Sigmoid colon (tissue), 7 donors: Measurements from ENCODE around the gene ASB18. TPM values are rescaled to one million over a fixed set of nuclear protein-coding genes. Genes with fewer than 3 reads are reported as not detected.

Source experiments
- DNase-seq: peaks from one replicate; pipeline ENCODE4 v3.0.0-alpha.2; 2019
- H3K27ac ChIP-seq, 4 donors: fragments of 200-600 bp; sonication (generic); one replicate each; pipeline ENCODE4 v1.5.1; 2016 to 2019; ENCODE audit warnings: mild to moderate bottlenecking in 1 of 4
- H3K27me3 ChIP-seq, 3 donors: fragments of 200-600 bp; sonication (generic); one replicate each; pipeline ENCODE4 v1.5.1; 2019; ENCODE audit warnings: mild to moderate bottlenecking in 1 of 3
- H3K36me3 ChIP-seq, 4 donors: fragments of 200-600 bp; sonication (generic); one replicate each; pipeline ENCODE4 v1.5.1; 2016 to 2019
- H3K4me1 ChIP-seq, 4 donors: fragments of 200-600 bp; sonication (generic); one replicate each; pipeline ENCODE4 v1.5.1; 2017 to 2019
- H3K4me3 ChIP-seq, 4 donors: fragments of 200-600 bp; sonication (generic); one replicate each; pipeline ENCODE4 v1.5.1; 2017 to 2019; ENCODE audit warnings: mild to moderate bottlenecking in 2 of 4, moderate library complexity in 1 of 4
- H3K9me3 ChIP-seq, 4 donors: fragments of 200-600 bp in 3 of 4; sonication (generic) in 3 of 4; one replicate each; pipeline versions ENCODE4 v1.5.1 to v1.6.1; 2013 to 2019
- CTCF ChIP-seq, 4 experiments: fragments of 450-650 bp in 3 of 4; fragments of 200-600 bp in 1 of 4; IDR thresholded peaks; one replicate each; pipeline ENCODE4 v1.5.1; 2016 to 2019; ENCODE audit warnings: antibody characterized with exemption in 4 of 4, mild to moderate bottlenecking in 3 of 4, moderate library complexity in 2 of 4
- EP300 ChIP-seq, 4 donors: sonication (generic); formaldehyde crosslinking; IDR thresholded peaks; one replicate each; pipeline ENCODE4 v1.6.1; 2017; ENCODE audit warnings: antibody characterized with exemption in 4 of 4
- POLR2A ChIP-seq, 2 donors: fragments of 450-650 bp; IDR thresholded peaks; one replicate each; pipeline ENCODE4 v1.6.1; 2016; ENCODE audit warnings: antibody characterized with exemption in 2 of 2, mild to moderate bottlenecking in 2 of 2, moderate library complexity in 2 of 2
- POLR2AphosphoS5 ChIP-seq, 4 donors: sonication (generic); formaldehyde crosslinking; IDR thresholded peaks; one replicate each; pipeline ENCODE4 v1.6.1; 2017; ENCODE audit warnings: antibody characterized with exemption in 4 of 4
- WGBS, 2 donors: extraction: QIAGEN DNeasy Blood & Tissue Kit; methylation state at CpG; one replicate each; pipeline ENCODE4 v1.1.7; 2013; 5-methylcytosine and 5-hydroxymethylcytosine counted together
- intact Hi-C: fragments of 100-400 bp; cut with DNase I; formaldehyde crosslinking; loops from one replicate; pipeline ENCODE4 v1.15.1; 2023
- polyA plus RNA-seq, 3 donors: library from polyadenylated mRNA; stranded (reverse); fragments of 200-250 nt; gene quantifications; one replicate each; pipeline ENCODE4 v1.2.3, GENCODE V29; 2013
- total RNA-seq, 4 donors: library from RNA; depleted of rRNA; stranded (reverse); fragments of >200 nt; gene quantifications; one replicate each; pipeline ENCODE4 v1.1.0, GENCODE V29; 2016
- donor health status: healthy with polysubstance abuse.
- donor health status: Bipolar disorder and iron deficiency.
- donor health status: healthy.

Gene ASB18
- total and polyA plus RNA-seq, 7 donors, result not detected

- no peaks in the 10 kb centered on the region for H3K36me3 ChIP-seq
- DNase-seq, result no peak
- intact Hi-C loops, result no loop called here
Observed at GRCh38 chr2:236265675-236266074, 1.5 kb upstream of the ASB18 start.

GRCh38 chr2:236262238-236262637, 2.0 kb downstream of the ASB18 start:
- intact Hi-C loops, result no loop called here
- H3K4me3 ChIP-seq, result no peak overlapping the region
- no peaks in the 10 kb centered on the region for H3K4me1 ChIP-seq
- H3K27ac ChIP-seq, result no peak overlapping the region
- H3K36me3 ChIP-seq, result no peaks in the 10 kb centered on the region
- no peaks in the 10 kb centered on the region for H3K9me3 ChIP-seq
- peaks cover 0 to 44% (median 0%) of the 10 kb centered on the region in 3 donors for H3K27me3 ChIP-seq
- TF ChIP-seq EP300 (IDR thresholded peaks at IDR 0.05), result no peak
- no peak for TF ChIP-seq POLR2AphosphoS5 (IDR thresholded peaks at IDR 0.05)
- TF ChIP-seq POLR2A (IDR thresholded peaks at IDR 0.05), result no peak
- no peak for TF ChIP-seq CTCF (IDR thresholded peaks at IDR 0.05)
- no peak for DNase-seq
- 88 to 92% methylated on average over 7 of the region's 7 CpGs for WGBS, 2 donors

More at GRCh38 chr2:236265675-236266074, 1.5 kb upstream of the ASB18 start:
- Histone ChIP-seq H3K27me3 (peaks cover 0 to 10% (median 0%) of the 10 kb centered on the region in 3 donors), H3K9me3 (peaks cover 0 to 7% (median 0%) of the 10 kb centered on the region in 4 donors), H3K4me3 (no peak overlapping the region), H3K27ac (no peak overlapping the region), H3K4me1 (no peaks in the 10 kb centered on the region)
- TF ChIP-seq EP300 (IDR thresholded peaks at IDR 0.05), result no peak
- TF ChIP-seq POLR2A (IDR thresholded peaks at IDR 0.05), result no peak
- TF ChIP-seq POLR2AphosphoS5 (IDR thresholded peaks at IDR 0.05), result no peak
- TF ChIP-seq CTCF (IDR thresholded peaks at IDR 0.05), result no peak

- Histone ChIP-seq H3K27ac (no peak overlapping the region), H3K4me3 (no peak overlapping the region), H3K36me3 (no peaks in the 10 kb centered on the region), H3K4me1 (no peaks in the 10 kb centered on the region), H3K9me3 (no peaks in the 10 kb centered on the region), H3K27me3 (peaks cover 0 to 49% (median 0%) of the 10 kb centered on the region in 3 donors)
- no peak for TF ChIP-seq POLR2AphosphoS5 (IDR thresholded peaks at IDR 0.05)
- 61 to 66% methylated on average over 7 of the region's 7 CpGs for WGBS, 2 donors
- intact Hi-C loops, result no loop called here
- no peak for DNase-seq
Observed at GRCh38 chr2:236261452-236261851, 2.8 kb downstream of the ASB18 start.

- H3K36me3 ChIP-seq, result no peaks in the 10 kb centered on the region
- no peak for DNase-seq
- H3K27ac ChIP-seq, result no peak overlapping the region
- H3K4me3 ChIP-seq, result no peak overlapping the region
- intact Hi-C loops, result no loop called here
- TF ChIP-seq CTCF (IDR thresholded peaks at IDR 0.05) (no peak), POLR2AphosphoS5 (IDR thresholded peaks at IDR 0.05) (no peak), EP300 (IDR thresholded peaks at IDR 0.05) (no peak), POLR2A (IDR thresholded peaks at IDR 0.05) (no peak)
- H3K9me3 ChIP-seq, result no peaks in the 10 kb centered on the region
- 66 to 82% methylated on average over 6 of the region's 6 CpGs for WGBS, 2 donors
- no peaks in the 10 kb centered on the region for H3K4me1 ChIP-seq
- peaks cover 0 to 54% (median 0%) of the 10 kb centered on the region in 3 donors for H3K27me3 ChIP-seq
Observed at GRCh38 chr2:236259371-236259770, 4.8 kb downstream of the ASB18 start.

- DNase-seq, result no peak
- WGBS, 2 donors, result 71 to 79% methylated on average over 6 of the region's 6 CpGs
- H3K4me3 ChIP-seq, result no peak overlapping the region
- H3K36me3 ChIP-seq, result no peaks in the 10 kb centered on the region
- intact Hi-C loops, result no loop called here
- H3K9me3 ChIP-seq, result no peaks in the 10 kb centered on the region
- no peak for TF ChIP-seq POLR2A (IDR thresholded peaks at IDR 0.05)
- no peak for TF ChIP-seq POLR2AphosphoS5 (IDR thresholded peaks at IDR 0.05)
- no peak for TF ChIP-seq EP300 (IDR thresholded peaks at IDR 0.05)
- no peak for TF ChIP-seq CTCF (IDR thresholded peaks at IDR 0.05)
- peaks cover 0 to 48% (median 0%) of the 10 kb centered on the region in 3 donors for H3K27me3 ChIP-seq
- no peak overlapping the region for H3K27ac ChIP-seq
- H3K4me1 ChIP-seq, result no peaks in the 10 kb centered on the region
Observed at GRCh38 chr2:236257575-236257974, 6.6 kb downstream of the ASB18 start.
